BJ (cell line): ENCODE results near the gene CST4. TPM values are rescaled to one million over a fixed set of nuclear protein-coding genes. Genes with fewer than 3 reads are reported as not detected.

Experiments used
- CTCF ChIA-PET: fragments of 350-600 bp; formaldehyde crosslinking; extraction: SDS; loops from one replicate; lab custom pipeline; 2021; ENCODE audit warnings: antibody characterized with exemption, inconsistent platforms; lab: Yijun Ruan, JAX
- POLR2A ChIA-PET: fragments of 300-600 bp; sonication (Branson Sonifier 250); formaldehyde crosslinking; extraction: SDS; loops from one replicate; lab custom pipeline; 2021; ENCODE audit warnings: antibody characterized with exemption; lab: Charles Lee
- DNase-seq: peaks from one replicate; pipeline ENCODE4 v3.0.0-alpha.2; 2011; ENCODE audit warnings: low read depth
- H3K27me3 ChIP-seq: 2 replicates; pipeline ENCODE4 v1.6.0; 2011; ENCODE audit warnings: low read length; ENCODE audit not compliant: control insufficient read depth, insufficient read depth
- H3K36me3 ChIP-seq: 2 replicates; pipeline ENCODE4 v1.5.1; 2011; ENCODE audit warnings: low read length; ENCODE audit not compliant: control insufficient read depth, insufficient read depth
- H3K4me3 ChIP-seq: 2 replicates; pipeline ENCODE4 v1.5.1; 2011; ENCODE audit warnings: low read depth, mild to moderate bottlenecking, control low read depth, low read length
- CTCF ChIP-seq: IDR thresholded peaks from 2 replicates; pipeline ENCODE4 v1.5.1; 2011; ENCODE audit warnings: low read depth, mild to moderate bottlenecking, control low read depth, inconsistent platforms, low read length, moderate library complexity; ENCODE audit not compliant: insufficient read depth
- polyA plus RNA-seq: library from polyadenylated mRNA; depleted of rRNA; stranded (reverse); fragments of >200 nt; gene quantifications from 2 replicates; pipeline ENCODE4 v1.2.3, GENCODE V29; 2011

The CST4 gene
- polyA plus RNA-seq, 1 experiment = not detected

DNA sequence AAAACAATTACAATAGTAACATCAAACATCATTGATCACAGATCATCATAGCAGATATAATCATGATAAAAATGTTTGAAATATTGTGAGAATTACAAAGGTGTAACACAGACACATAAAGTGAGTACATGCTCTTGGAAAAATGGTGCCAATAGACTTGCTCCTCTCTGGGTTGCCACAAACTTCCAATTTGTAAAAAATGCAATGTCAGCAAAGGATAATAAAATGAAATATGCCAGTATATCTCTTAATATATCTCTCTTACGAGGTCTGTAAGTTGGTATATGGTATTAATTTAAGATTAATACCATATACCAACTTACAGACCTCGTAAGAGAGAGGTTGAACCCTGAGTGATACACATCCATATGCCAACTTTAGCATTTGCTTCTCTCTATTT lies 37.7 kb downstream of the CST4 start:
- H3K36me3 ChIP-seq = no peaks in the 10 kb centered on the region
- DNase-seq = no peak
- H3K4me3 ChIP-seq = no peak overlapping the region
- POLR2A ChIA-PET = no interaction called here
- CTCF ChIA-PET = no interaction called here
- H3K27me3 ChIP-seq = no peaks in the 10 kb centered on the region; the same call in 1 of the 2 replicates
- no peak for TF ChIP-seq CTCF

- no peak overlapping the region for H3K4me3 ChIP-seq
- ChIA-PET CTCF (no interaction called here), POLR2A (no interaction called here)
- no peak for DNase-seq
- no peaks in the 10 kb centered on the region; the same call in 1 of the 2 replicates for H3K27me3 ChIP-seq
- no peak for TF ChIP-seq CTCF
- H3K36me3 ChIP-seq = no peaks in the 10 kb centered on the region
Measured at GRCh38 chr20:23649830-23650417, 38.9 kb downstream of the CST4 start.

- Histone ChIP-seq H3K27me3 (no peaks in the 10 kb centered on the region; the same call in 1 of the 2 replicates), H3K4me3 (no peak overlapping the region), H3K36me3 (no peaks in the 10 kb centered on the region)
- ChIA-PET POLR2A (no interaction called here), CTCF (no interaction called here)
- TF ChIP-seq CTCF = no peak
- DNase-seq = no peak
Measured at GRCh38 chr20:23649242-23649641, 39.6 kb downstream of the CST4 start.

DNA sequence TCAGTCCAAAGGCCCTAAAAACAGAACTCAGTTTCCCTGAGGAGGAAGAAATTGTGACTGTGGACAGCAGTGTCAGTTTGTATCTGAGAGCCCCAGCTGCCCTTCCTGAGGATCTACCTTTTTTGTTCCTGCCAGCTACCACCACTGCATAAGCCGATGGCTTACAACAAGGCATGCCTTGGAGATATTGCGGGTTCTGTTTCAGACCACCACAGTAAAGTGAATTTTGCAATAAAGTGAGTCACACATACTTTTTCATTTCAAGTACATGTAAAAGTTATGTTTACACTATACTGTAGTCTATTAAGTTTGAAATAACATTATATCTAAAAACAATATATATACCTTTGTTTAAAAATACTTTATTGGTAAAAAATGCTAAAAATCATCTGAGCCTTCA lies 41.5 kb downstream of the CST4 start:
- H3K27me3 ChIP-seq = no peaks in the 10 kb centered on the region; the same call in 1 of the 2 replicates
- ChIA-PET CTCF (interaction anchor here (1.5 kb wide), 1 partner anchor 9 kb away, joined by 3 read pairs; no protein-coding TSS in a partner anchor), POLR2A (no interaction called here)
- H3K36me3 ChIP-seq = no peaks in the 10 kb centered on the region
- no peak for DNase-seq
- no peak for TF ChIP-seq CTCF
- no peak overlapping the region for H3K4me3 ChIP-seq

- CTCF ChIA-PET = interaction anchor here (0.8 to 1.5 kb wide), 2 partner anchors 10 to 22 kb away, joined by 3 to 4 read pairs; no protein-coding TSS in a partner anchor
- no peak for TF ChIP-seq CTCF
- Histone ChIP-seq H3K27me3 (no peaks in the 10 kb centered on the region; the same call in 1 of the 2 replicates), H3K4me3 (no peak overlapping the region), H3K36me3 (no peaks in the 10 kb centered on the region)
- DNase-seq = no peak
- POLR2A ChIA-PET = no interaction called here
Measured at GRCh38 chr20:23646106-23646873, 42.5 kb downstream of the CST4 start.
